Upper lobe of right lung (tissue), 1 donor: Measurements from ENCODE around the gene ART5. TPM values are rescaled to one million over a fixed set of nuclear protein-coding genes. Genes with fewer than 3 reads are reported as not detected.

Source experiments
- ATAC-seq: fragments of 200-7000 bp; cut with Tn5 transposase; one replicate; pipeline ENCODE4 v1.9.1; 2020; ENCODE audit warnings: mild to moderate bottlenecking, moderate library complexity
- DNase-seq: peaks from one replicate; pipeline ENCODE4 v3.0.0-alpha.2; 2020
- H3K27ac ChIP-seq: fragments of 200-600 bp; one replicate; pipeline ENCODE4 v1.8.0; 2022
- H3K27me3 ChIP-seq: fragments of 200-600 bp; one replicate; pipeline ENCODE4 v1.8.0; 2022; ENCODE audit warnings: mild to moderate bottlenecking
- H3K36me3 ChIP-seq: fragments of 200-600 bp; one replicate; pipeline ENCODE4 v1.8.0; 2022
- H3K4me1 ChIP-seq: fragments of 200-600 bp; one replicate; pipeline ENCODE4 v1.8.0; 2022
- H3K4me3 ChIP-seq: fragments of 200-600 bp; one replicate; pipeline ENCODE4 v1.8.0; 2022; ENCODE audit warnings: mild to moderate bottlenecking
- H3K9me3 ChIP-seq: fragments of 200-600 bp; one replicate; pipeline ENCODE4 v1.8.0; 2022
- CTCF ChIP-seq: fragments of 200-600 bp; IDR thresholded peaks from one replicate; pipeline ENCODE4 v1.8.0; 2022; ENCODE audit warnings: antibody characterized with exemption
- intact Hi-C: fragments of 100-400 bp; cut with DNase I; formaldehyde crosslinking; loops from one replicate; pipeline ENCODE4 v1.11.0; 2022
- total RNA-seq: library from RNA; stranded (reverse); fragmentation: NEBNext Ultra II Directional; extraction: Animal tissue kit (Norgen Biotek cat#: 25700); gene quantifications from one replicate; pipeline ENCODE4 v1.2.1, GENCODE V29; 2021
- donor health status: DM: no; HTN: yes; CAD: no; lungs with severe emphysema.

ART5 gene
- total RNA-seq, 1 donor from 2014 or later: 1.2 TPM

- Histone ChIP-seq H3K27ac (no peak overlapping the region), H3K36me3 (peaks cover 95% of the 10 kb centered on the region), H3K4me3 (no peak overlapping the region), H3K27me3 (no peaks in the 10 kb centered on the region), H3K4me1 (no peaks in the 10 kb centered on the region), H3K9me3 (no peaks in the 10 kb centered on the region)
- TF ChIP-seq CTCF: no peak
- DNase-seq: no peak
- ATAC-seq: no peak
- intact Hi-C loops: no loop called here
These were observed 41.2 kb upstream of the ART5 start for GRCh38 chr11:3683039-3683438.

GRCh38 chr11:3679077-3679476 lies 37.3 kb upstream of the ART5 start:
- no peaks in the 10 kb centered on the region for H3K9me3 ChIP-seq
- no peak for TF ChIP-seq CTCF
- DNase-seq (no peak), ATAC-seq (no peak)
- no peaks in the 10 kb centered on the region for H3K27me3 ChIP-seq
- no peak overlapping the region for H3K27ac ChIP-seq
- peaks cover 100% of the 10 kb centered on the region for H3K36me3 ChIP-seq
- no peaks in the 10 kb centered on the region for H3K4me1 ChIP-seq
- intact Hi-C loops: no loop called here
- no peak overlapping the region for H3K4me3 ChIP-seq

GRCh38 chr11:3675971-3676370 lies 34.2 kb upstream of the ART5 start:
- H3K4me3 ChIP-seq: no peak overlapping the region
- no peaks in the 10 kb centered on the region for H3K9me3 ChIP-seq
- H3K36me3 ChIP-seq: peaks cover 100% of the 10 kb centered on the region
- H3K4me1 ChIP-seq: no peaks in the 10 kb centered on the region
- DNase-seq: no peak
- no peak for ATAC-seq
- no peak overlapping the region for H3K27ac ChIP-seq
- H3K27me3 ChIP-seq: no peaks in the 10 kb centered on the region
- intact Hi-C loops: no loop called here
- TF ChIP-seq CTCF: no peak

- no peaks in the 10 kb centered on the region for H3K9me3 ChIP-seq
- ATAC-seq: no peak
- no peak overlapping the region for H3K27ac ChIP-seq
- no peak for DNase-seq
- no peak for TF ChIP-seq CTCF
- H3K4me3 ChIP-seq: no peak overlapping the region
- intact Hi-C loops: no loop called here
- no peaks in the 10 kb centered on the region for H3K27me3 ChIP-seq
- H3K36me3 ChIP-seq: peaks cover 97% of the 10 kb centered on the region
- H3K4me1 ChIP-seq: no peaks in the 10 kb centered on the region
These were observed 32.4 kb upstream of the ART5 start for GRCh38 chr11:3674189-3674588.

- peaks cover 75% of the 10 kb centered on the region for H3K36me3 ChIP-seq
- H3K27ac ChIP-seq: no peak within 1 kb of the TSS
- no peaks in the 10 kb centered on the region for H3K9me3 ChIP-seq
- no peak for TF ChIP-seq CTCF
- DNase-seq (no peak), ATAC-seq (no peak)
- H3K27me3 ChIP-seq: no peaks in the 10 kb centered on the region
- intact Hi-C loops: no loop called here
- no peaks in the 10 kb centered on the region for H3K4me1 ChIP-seq
- H3K4me3 ChIP-seq: no peak within 1 kb of the TSS
These were observed 29.8 kb upstream of the ART5 start, which contains the start of gene CHRNA10 for GRCh38 chr11:3671334-3672254. CHRNA10 (minus strand) TSS chr11:3671384; CDS start chr11:3671312, 72 bp downstream.
